ENCODE measurements around the gene OR10P1. TPM values are rescaled to one million over a fixed set of nuclear protein-coding genes. Genes with fewer than 3 reads are reported as not detected.
"Not testable (repeated sequence)": the region's sequence is repeated elsewhere in the genome, so short reads cannot be mapped to it uniquely, and the experiment has no call there.

The OR10P1 gene, protein sequence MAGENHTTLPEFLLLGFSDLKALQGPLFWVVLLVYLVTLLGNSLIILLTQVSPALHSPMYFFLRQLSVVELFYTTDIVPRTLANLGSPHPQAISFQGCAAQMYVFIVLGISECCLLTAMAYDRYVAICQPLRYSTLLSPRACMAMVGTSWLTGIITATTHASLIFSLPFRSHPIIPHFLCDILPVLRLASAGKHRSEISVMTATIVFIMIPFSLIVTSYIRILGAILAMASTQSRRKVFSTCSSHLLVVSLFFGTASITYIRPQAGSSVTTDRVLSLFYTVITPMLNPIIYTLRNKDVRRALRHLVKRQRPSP
- not detected in 2 replicates for total RNA-seq (2014; rRNA removed; shearing (Covaris generic))

DNA sequence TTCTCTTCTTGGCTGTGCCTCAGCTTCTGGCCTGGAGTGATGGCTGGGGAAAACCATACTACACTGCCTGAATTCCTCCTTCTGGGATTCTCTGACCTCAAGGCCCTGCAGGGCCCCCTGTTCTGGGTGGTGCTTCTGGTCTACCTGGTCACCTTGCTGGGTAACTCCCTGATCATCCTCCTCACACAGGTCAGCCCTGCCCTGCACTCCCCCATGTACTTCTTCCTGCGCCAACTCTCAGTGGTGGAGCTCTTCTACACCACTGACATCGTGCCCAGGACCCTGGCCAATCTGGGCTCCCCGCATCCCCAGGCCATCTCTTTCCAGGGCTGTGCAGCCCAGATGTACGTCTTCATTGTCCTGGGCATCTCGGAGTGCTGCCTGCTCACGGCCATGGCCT lies at the start of gene OR10P1:
Gene OR10P1, plus strand, starts transcription at position 40 of the 400 bp plus-strand sequence. Its CDS starts 0 bp downstream, at position 40.
- H3K9me3 ChIP-seq (replicated peaks) = no peaks in the 10 kb centered on the region
- H3K27me3 ChIP-seq (replicated peaks) = peaks cover 11% of the 10 kb centered on the region
- no peak within 1 kb of the TSS for H3K4me3 ChIP-seq

DNA sequence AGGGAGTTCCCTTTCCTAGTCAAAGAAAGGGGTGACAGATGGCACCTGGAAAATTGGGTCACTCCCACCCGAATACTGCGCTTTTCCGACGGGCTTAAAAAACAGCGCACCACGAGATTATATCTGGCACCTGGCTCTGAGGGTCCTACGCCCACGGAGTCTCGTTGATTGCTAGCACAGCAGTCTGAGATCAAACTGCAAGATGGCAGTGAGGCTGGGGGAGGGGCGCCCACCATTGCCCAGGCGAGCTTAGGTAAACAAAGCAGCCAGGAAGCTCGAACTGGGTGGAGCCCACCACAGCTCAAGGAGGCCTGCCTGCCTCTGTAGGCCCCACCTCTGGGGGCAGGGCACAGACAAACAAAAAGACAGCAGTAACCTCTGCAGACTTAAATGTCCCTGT lies 46.5 kb upstream of the OR10P1 start:
- not testable (repeated sequence) for H3K4me3 ChIP-seq; DNase-seq (ENCODE audit: low read depth in 1 of 2, low spot score in 2 of 2); H3K27me3 ChIP-seq (replicated peaks); H3K36me3 ChIP-seq; H3K4me1 ChIP-seq (replicated peaks); H3K27ac ChIP-seq; H3K9me3 ChIP-seq (replicated peaks)

More for the DNA sequence above, at the start of gene OR10P1:
- no peaks in the 10 kb centered on the region for H3K36me3 ChIP-seq
- no peak for DNase-seq (ENCODE audit: low read depth in 1 of 2, low spot score in 2 of 2)
- H3K4me1 ChIP-seq (replicated peaks) = no peaks in the 10 kb centered on the region
- no peak within 1 kb of the TSS for H3K27ac ChIP-seq

DNA sequence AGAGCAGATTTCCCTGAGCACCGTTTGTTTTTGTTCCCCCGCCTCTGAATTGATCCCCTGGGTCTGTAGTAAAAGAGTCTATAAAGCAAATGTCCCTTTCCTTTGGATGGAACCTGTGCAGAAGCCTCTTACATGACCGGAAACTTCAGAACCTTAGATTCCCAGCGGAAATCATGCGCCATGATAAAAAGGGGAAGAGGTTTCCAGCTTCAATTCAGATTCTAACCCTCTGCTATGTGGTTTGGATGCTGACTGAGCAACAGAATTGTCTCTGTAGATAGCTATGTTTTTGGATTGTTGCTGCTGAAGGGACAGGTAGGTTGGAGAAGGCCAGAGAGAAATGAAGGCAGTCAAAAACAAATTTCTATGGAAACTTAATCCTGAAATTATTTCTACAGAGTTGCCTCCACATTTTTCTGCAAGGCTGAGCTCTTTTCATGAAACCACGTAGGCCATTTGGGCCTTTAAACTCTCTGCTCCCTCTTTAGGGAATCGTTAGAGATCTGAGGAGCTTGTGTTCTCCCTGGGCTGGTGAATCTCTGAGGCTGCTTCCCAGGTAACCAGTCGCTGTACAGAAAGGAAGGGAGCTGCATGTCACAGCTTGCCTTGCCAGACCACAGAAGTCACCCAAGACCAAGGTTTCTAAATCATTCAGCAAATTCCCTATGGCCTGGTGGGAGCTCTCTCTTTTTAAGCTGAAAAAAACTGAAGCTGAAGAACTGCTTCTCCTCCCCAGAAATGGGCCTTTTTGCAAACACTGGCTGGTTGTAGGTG lies 28.7 kb upstream of the OR10P1 start:
- DNase-seq (ENCODE audit: low read depth in 1 of 2, low spot score in 2 of 2) = no peak
- H3K27ac ChIP-seq = no peak overlapping the region
- H3K27me3 ChIP-seq (replicated peaks) = no peaks in the 10 kb centered on the region
- H3K4me3 ChIP-seq = no peak overlapping the region
- H3K9me3 ChIP-seq (replicated peaks) = no peaks in the 10 kb centered on the region
- H3K4me1 ChIP-seq (replicated peaks) = no peaks in the 10 kb centered on the region
- H3K36me3 ChIP-seq = no peaks in the 10 kb centered on the region

GRCh38 chr12:55610598-55610997 lies 26.1 kb upstream of the OR10P1 start:
- no peaks in the 10 kb centered on the region for H3K4me1 ChIP-seq (replicated peaks)
- DNase-seq (ENCODE audit: low read depth in 1 of 2, low spot score in 2 of 2) = no peak
- no peaks in the 10 kb centered on the region for H3K36me3 ChIP-seq
- no peaks in the 10 kb centered on the region for H3K27me3 ChIP-seq (replicated peaks)
- no peak overlapping the region for H3K4me3 ChIP-seq
- no peak overlapping the region for H3K27ac ChIP-seq
- H3K9me3 ChIP-seq (replicated peaks) = no peaks in the 10 kb centered on the region

- no peak for DNase-seq (ENCODE audit: low read depth in 1 of 2, low spot score in 2 of 2)
- no peak overlapping the region for H3K4me3 ChIP-seq
- no peaks in the 10 kb centered on the region for H3K27me3 ChIP-seq (replicated peaks)
- H3K36me3 ChIP-seq = no peaks in the 10 kb centered on the region
- no peaks in the 10 kb centered on the region for H3K9me3 ChIP-seq (replicated peaks)
- no peak overlapping the region for H3K27ac ChIP-seq
- no peaks in the 10 kb centered on the region for H3K4me1 ChIP-seq (replicated peaks)
Measured at GRCh38 chr12:55612646-55613045, 24.0 kb upstream of the OR10P1 start.

- H3K9me3 ChIP-seq (replicated peaks) = no peaks in the 10 kb centered on the region
- H3K27me3 ChIP-seq (replicated peaks) = no peaks in the 10 kb centered on the region
- no peak overlapping the region for H3K27ac ChIP-seq
- no peak for DNase-seq (ENCODE audit: low read depth in 1 of 2, low spot score in 2 of 2)
- H3K36me3 ChIP-seq = no peaks in the 10 kb centered on the region
- no peak overlapping the region for H3K4me3 ChIP-seq
- no peaks in the 10 kb centered on the region for H3K4me1 ChIP-seq (replicated peaks)
Measured at GRCh38 chr12:55614764-55615163, 21.9 kb upstream of the OR10P1 start.

DNA sequence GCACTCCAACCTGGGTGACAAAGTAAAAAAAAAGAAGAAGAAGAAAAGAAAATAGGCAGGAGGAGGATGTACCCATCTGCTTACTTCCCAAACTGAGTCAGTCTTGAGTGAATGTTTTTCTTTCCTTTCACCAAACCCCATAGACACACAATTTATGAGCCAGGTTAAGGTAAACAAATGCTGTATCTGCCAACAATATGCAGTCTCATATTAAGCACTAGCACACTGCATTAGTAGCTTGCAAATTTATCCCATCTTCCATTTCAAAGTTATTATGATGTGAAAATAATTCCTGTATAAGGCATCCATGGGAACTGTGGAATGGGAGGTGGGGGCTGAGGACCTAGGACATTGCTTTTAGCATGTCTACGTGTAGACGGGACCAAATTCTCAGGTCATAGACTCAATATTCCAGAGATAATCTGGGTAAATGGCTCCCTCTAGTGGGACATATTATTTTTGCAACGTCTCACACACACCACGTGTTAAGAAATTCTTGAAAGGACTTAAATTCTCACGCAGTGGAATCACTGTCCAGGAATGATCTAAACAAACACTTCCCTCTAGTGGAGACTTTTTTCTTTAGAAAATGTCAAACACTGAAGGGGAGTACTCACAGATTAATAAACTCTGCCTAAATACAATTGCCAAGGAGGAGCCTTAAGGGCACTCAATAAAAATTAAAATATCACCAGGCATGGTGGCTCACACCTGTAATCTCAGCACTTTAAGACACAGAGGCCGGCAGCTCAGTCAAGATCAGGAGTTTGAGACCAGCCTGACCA lies 17.1 kb upstream of the OR10P1 start:
- Histone ChIP-seq H3K27me3 (replicated peaks) (0 out of 2 replicates have a peak, but pooled peaks cover 3% of the 10 kb centered on the region), H3K36me3 (no peaks in the 10 kb centered on the region), H3K9me3 (replicated peaks) (no peaks in the 10 kb centered on the region), H3K4me3 (no peak overlapping the region), H3K27ac (no peak overlapping the region), H3K4me1 (replicated peaks) (no peaks in the 10 kb centered on the region)
- DNase-seq (ENCODE audit: low read depth in 1 of 2, low spot score in 2 of 2) = peak; percentile 58 to 82

- Histone ChIP-seq H3K27ac (no peak overlapping the region), H3K4me3 (no peak overlapping the region), H3K9me3 (replicated peaks) (no peaks in the 10 kb centered on the region), H3K4me1 (replicated peaks) (no peaks in the 10 kb centered on the region), H3K36me3 (no peaks in the 10 kb centered on the region), H3K27me3 (replicated peaks) (0 out of 2 replicates have a peak, but pooled peaks cover 7% of the 10 kb centered on the region)
- no peak for DNase-seq (ENCODE audit: low read depth in 1 of 2, low spot score in 2 of 2)
Measured at GRCh38 chr12:55624056-55624455, 12.6 kb upstream of the OR10P1 start.

- Histone ChIP-seq H3K27ac (no peak overlapping the region), H3K4me3 (no peak overlapping the region), H3K36me3 (no peaks in the 10 kb centered on the region), H3K9me3 (replicated peaks) (no peaks in the 10 kb centered on the region), H3K4me1 (replicated peaks) (no peaks in the 10 kb centered on the region), H3K27me3 (replicated peaks) (0 out of 2 replicates have a peak, but pooled peaks cover 7% of the 10 kb centered on the region)
- no peak for DNase-seq (ENCODE audit: low read depth in 1 of 2, low spot score in 2 of 2)
Measured at GRCh38 chr12:55626154-55626553, 10.5 kb upstream of the OR10P1 start.

GRCh38 chr12:55629058-55629841 lies 7.4 kb upstream of the OR10P1 start:
- Histone ChIP-seq H3K9me3 (replicated peaks) (no peaks in the 10 kb centered on the region), H3K36me3 (no peaks in the 10 kb centered on the region), H3K4me3 (no peak overlapping the region), H3K4me1 (replicated peaks) (no peaks in the 10 kb centered on the region), H3K27ac (no peak overlapping the region), H3K27me3 (replicated peaks) (0 out of 2 replicates have a peak, but pooled peaks cover 4% of the 10 kb centered on the region)
- no peak for DNase-seq (ENCODE audit: low read depth in 1 of 2, low spot score in 2 of 2)

- Histone ChIP-seq H3K27ac (no peak overlapping the region), H3K9me3 (replicated peaks) (no peaks in the 10 kb centered on the region), H3K4me1 (replicated peaks) (no peaks in the 10 kb centered on the region), H3K36me3 (no peaks in the 10 kb centered on the region), H3K27me3 (replicated peaks) (0 out of 2 replicates have a peak, but pooled peaks cover 3% of the 10 kb centered on the region), H3K4me3 (no peak overlapping the region)
- DNase-seq (ENCODE audit: low read depth in 1 of 2, low spot score in 2 of 2) = no peak
Measured at GRCh38 chr12:55631056-55631455, 5.6 kb upstream of the OR10P1 start.

DNA sequence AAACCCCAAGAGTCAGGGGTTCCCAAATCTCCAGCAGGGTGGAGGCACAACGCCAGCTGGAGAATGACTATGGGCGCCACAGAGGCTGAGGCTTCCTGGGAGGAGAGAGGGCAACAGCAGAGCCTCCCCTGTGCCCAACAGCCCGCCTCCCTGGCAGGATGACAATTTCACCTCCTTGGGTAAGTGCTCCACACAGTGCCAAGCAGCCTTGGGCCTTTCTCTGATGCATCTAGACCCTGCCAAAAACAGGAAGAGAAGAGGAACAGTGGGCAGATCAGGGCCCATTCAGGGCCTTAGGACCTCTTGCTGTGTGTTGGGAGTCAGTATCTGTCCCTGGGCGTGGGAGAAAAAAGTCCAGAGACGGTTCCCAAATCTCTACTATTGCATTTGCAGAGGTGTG lies 5.0 kb upstream of the OR10P1 start:
- Histone ChIP-seq H3K4me1 (replicated peaks) (no peaks in the 10 kb centered on the region), H3K4me3 (no peak overlapping the region), H3K9me3 (replicated peaks) (no peaks in the 10 kb centered on the region), H3K27ac (no peak overlapping the region), H3K36me3 (no peaks in the 10 kb centered on the region), H3K27me3 (replicated peaks) (no peaks in the 10 kb centered on the region)
- DNase-seq (ENCODE audit: low read depth in 1 of 2, low spot score in 2 of 2) = no peak

- H3K4me3 ChIP-seq = no peak overlapping the region
- H3K36me3 ChIP-seq = no peaks in the 10 kb centered on the region
- H3K4me1 ChIP-seq (replicated peaks) = no peaks in the 10 kb centered on the region
- H3K27ac ChIP-seq = no peak overlapping the region
- no peak for DNase-seq (ENCODE audit: low read depth in 1 of 2, low spot score in 2 of 2)
- H3K9me3 ChIP-seq (replicated peaks) = no peaks in the 10 kb centered on the region
- no peaks in the 10 kb centered on the region for H3K27me3 ChIP-seq (replicated peaks)
Measured at GRCh38 chr12:55633151-55633550, 3.5 kb upstream of the OR10P1 start.
